Fibroblast of pulmonary artery (primary cell): ENCODE results near the gene HOXC10.
A peak's percentile ranks its signal among the peaks of the same experiment; 100 is the strongest.

Source experiments
- DNase-seq: peaks from one replicate; pipeline ENCODE4 v3.0.0-alpha.2; 2010; ENCODE audit warnings: low read depth
- H3K4me3 ChIP-seq: replicated peaks from 2 replicates; pipeline ENCODE4 v1.5.1; 2011; ENCODE audit warnings: low read depth, mild to moderate bottlenecking, control low read depth, low read length, moderate library complexity
- TF ChIP-seq, protein P1 (sequence below): IDR thresholded peaks from 2 replicates; pipeline ENCODE4 v1.5.1; 2011; ENCODE audit warnings: mild to moderate bottlenecking, control low read depth, low read length, inconsistent platforms; ENCODE audit errors: missing control alignments

HOXC10 gene

DNA sequence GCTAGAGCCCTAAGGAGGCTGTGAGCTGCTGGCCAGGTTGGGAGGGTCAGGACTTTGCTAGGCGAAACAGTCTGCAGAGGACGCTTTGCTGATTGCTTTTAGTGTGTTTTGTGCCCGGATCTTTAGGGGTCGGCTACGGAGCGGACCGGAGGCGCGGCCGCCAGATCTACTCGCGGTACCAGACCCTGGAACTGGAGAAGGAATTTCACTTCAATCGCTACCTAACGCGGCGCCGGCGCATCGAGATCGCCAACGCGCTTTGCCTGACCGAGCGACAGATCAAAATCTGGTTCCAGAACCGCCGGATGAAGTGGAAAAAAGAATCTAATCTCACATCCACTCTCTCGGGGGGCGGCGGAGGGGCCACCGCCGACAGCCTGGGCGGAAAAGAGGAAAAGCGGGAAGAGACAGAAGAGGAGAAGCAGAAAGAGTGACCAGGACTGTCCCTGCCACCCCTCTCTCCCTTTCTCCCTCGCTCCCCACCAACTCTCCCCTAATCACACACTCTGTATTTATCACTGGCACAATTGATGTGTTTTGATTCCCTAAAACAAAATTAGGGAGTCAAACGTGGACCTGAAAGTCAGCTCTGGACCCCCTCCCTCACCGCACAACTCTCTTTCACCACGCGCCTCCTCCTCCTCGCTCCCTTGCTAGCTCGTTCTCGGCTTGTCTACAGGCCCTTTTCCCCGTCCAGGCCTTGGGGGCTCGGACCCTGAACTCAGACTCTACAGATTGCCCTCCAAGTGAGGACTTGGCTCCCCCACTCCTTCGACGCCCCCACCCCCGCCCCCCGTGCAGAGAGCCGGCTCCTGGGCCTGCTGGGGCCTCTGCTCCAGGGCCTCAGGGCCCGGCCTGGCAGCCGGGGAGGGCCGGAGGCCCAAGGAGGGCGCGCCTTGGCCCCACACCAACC is 44.8 kb downstream of the HOXC10 start:
- H3K4me3 ChIP-seq: no peak overlapping the region
- no peak for DNase-seq
- TF ChIP-seq, protein P1, sequence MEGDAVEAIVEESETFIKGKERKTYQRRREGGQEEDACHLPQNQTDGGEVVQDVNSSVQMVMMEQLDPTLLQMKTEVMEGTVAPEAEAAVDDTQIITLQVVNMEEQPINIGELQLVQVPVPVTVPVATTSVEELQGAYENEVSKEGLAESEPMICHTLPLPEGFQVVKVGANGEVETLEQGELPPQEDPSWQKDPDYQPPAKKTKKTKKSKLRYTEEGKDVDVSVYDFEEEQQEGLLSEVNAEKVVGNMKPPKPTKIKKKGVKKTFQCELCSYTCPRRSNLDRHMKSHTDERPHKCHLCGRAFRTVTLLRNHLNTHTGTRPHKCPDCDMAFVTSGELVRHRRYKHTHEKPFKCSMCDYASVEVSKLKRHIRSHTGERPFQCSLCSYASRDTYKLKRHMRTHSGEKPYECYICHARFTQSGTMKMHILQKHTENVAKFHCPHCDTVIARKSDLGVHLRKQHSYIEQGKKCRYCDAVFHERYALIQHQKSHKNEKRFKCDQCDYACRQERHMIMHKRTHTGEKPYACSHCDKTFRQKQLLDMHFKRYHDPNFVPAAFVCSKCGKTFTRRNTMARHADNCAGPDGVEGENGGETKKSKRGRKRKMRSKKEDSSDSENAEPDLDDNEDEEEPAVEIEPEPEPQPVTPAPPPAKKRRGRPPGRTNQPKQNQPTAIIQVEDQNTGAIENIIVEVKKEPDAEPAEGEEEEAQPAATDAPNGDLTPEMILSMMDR: no peak

GRCh38 chr12:54030442-54030801 is 45.5 kb downstream of the HOXC10 start:
- no peak overlapping the region for H3K4me3 ChIP-seq
- TF ChIP-seq, protein P1: no peak
- DNase-seq: no peak

DNA sequence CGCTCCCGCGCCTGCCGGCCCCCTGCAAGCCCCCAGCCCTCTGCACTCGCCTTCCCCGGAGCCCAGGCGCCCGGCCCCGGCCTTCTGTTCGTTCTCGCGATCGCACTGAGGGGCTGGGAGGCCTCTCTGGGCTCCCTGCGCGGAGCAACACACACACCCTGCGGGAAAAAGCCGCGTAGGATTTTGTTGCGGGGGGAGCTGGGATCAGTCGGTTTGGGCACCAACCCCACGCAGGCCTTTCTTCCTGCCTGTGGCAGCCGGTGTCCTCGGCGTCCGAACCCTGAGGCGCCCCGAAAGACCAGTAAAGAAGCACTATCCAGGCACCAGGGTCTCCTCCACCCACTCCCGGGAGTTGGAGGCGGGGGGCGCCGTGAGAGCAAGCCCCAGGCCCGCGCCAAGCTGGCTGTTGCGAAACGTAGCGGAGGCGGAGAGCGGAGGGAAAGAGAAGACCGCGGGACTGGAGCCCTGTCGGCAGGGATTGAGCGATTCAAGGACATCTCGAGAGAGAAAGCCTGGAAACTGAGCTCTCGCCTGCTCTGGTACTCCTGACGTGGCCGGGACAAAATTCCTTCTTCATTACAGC is 46.0 kb downstream of the HOXC10 start:
- DNase-seq: peak; percentile 27
- TF ChIP-seq, protein P1: no peak
- H3K4me3 ChIP-seq: no peak overlapping the region

- DNase-seq: no peak
- TF ChIP-seq, protein P1: no peak
- no peak overlapping the region for H3K4me3 ChIP-seq
Observed at GRCh38 chr12:54031480-54031879, 46.5 kb downstream of the HOXC10 start.

DNA sequence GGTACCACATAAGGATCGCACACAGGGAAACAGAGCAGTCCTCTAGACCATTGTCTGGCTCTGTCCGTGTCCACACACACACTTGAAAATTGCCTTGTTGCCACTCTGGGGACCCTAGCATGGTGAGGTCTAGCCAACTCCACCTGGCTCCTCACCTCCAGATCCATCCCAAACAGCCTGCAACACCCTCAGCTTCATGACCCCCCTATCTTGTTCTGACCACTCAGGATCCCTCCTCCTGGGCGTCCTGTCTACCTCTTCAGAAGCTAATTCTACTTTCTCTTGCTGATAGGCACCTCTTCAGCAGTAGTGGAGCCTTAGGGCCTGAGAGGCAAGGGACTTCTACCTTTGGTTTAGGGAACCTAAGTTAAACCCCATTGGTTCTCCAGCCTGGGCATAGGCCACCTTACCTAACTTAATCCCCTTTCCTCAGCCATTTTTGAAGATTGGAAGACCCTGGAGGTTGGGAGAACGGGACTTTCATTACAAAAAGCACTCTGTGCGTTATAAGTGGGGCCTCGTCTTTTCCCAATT is 47.2 kb downstream of the HOXC10 start:
- DNase-seq: no peak
- TF ChIP-seq, protein P1: no peak
- H3K4me3 ChIP-seq: no peak overlapping the region

- peak within 1 kb of the TSS; percentile 23 for H3K4me3 ChIP-seq
- TF ChIP-seq, protein P1: peak; percentile 86
- DNase-seq: peak; percentile 71
Observed at GRCh38 chr12:54032627-54033100, 47.7 kb downstream of the HOXC10 start, which contains the start of gene HOXC5. Gene HOXC5 (plus strand): TSS chr12:54033050. CDS start chr12:54033123, 73 bp downstream.
